ENCODE data around the gene SLC25A25.
"Not testable (repeated sequence)": the region's sequence is repeated elsewhere in the genome, so short reads cannot be mapped to it uniquely, and the experiment has no call there.

SLC25A25 gene

GRCh38 chr9:128067645-128068385 lies at the start of gene SLC25A25:
SLC25A25 (plus strand) TSS chr9:128068232; CDS start chr9:128068320, 88 bp downstream.
- DNase-seq (ENCODE audit: low spot score), result peak; percentile 99

GRCh38 chr9:128020692-128021091 lies 47.3 kb upstream of the SLC25A25 start:
- no peak for DNase-seq (ENCODE audit: low spot score)

- DNase-seq (ENCODE audit: low spot score), result no peak
These were observed 46.9 kb upstream of the SLC25A25 start for GRCh38 chr9:128021098-128021497.

- no peak for DNase-seq (ENCODE audit: low spot score)
These were observed 45.1 kb upstream of the SLC25A25 start for GRCh38 chr9:128022886-128023285.

- not testable (repeated sequence) for DNase-seq (ENCODE audit: low spot score)
These were observed 44.4 kb upstream of the SLC25A25 start for GRCh38 chr9:128023671-128024070.

- no peak for DNase-seq (ENCODE audit: low spot score)
These were observed 43.2 kb upstream of the SLC25A25 start for GRCh38 chr9:128024761-128025308.

- no peak for DNase-seq (ENCODE audit: low spot score)
These were observed 42.3 kb upstream of the SLC25A25 start for GRCh38 chr9:128025736-128026135.

- DNase-seq (ENCODE audit: low spot score), result no peak
These were observed 41.7 kb upstream of the SLC25A25 start for GRCh38 chr9:128026255-128026772.

GRCh38 chr9:128026773-128027541 lies 41.1 kb upstream of the SLC25A25 start:
- no peak for DNase-seq (ENCODE audit: low spot score)

- no peak for DNase-seq (ENCODE audit: low spot score)
These were observed 40.3 kb upstream of the SLC25A25 start for GRCh38 chr9:128027705-128028104.

- DNase-seq (ENCODE audit: low spot score), result no peak
These were observed 34.4 kb upstream of the SLC25A25 start for GRCh38 chr9:128033609-128034008.

- peak; percentile 81 for DNase-seq (ENCODE audit: low spot score)
These were observed 33.0 kb upstream of the SLC25A25 start for GRCh38 chr9:128034821-128035652.

GRCh38 chr9:128036522-128036921 lies 31.5 kb upstream of the SLC25A25 start:
- not testable (repeated sequence) for DNase-seq (ENCODE audit: low spot score)

GRCh38 chr9:128040783-128041182 lies 27.2 kb upstream of the SLC25A25 start:
- not testable (repeated sequence) for DNase-seq (ENCODE audit: low spot score)

- no peak for DNase-seq (ENCODE audit: low spot score)
These were observed 26.0 kb upstream of the SLC25A25 start for GRCh38 chr9:128042043-128042442.

- no peak for DNase-seq (ENCODE audit: low spot score)
These were observed 24.6 kb upstream of the SLC25A25 start for GRCh38 chr9:128043467-128043868.

- DNase-seq (ENCODE audit: low spot score), result not testable (repeated sequence)
These were observed 22.6 kb upstream of the SLC25A25 start for GRCh38 chr9:128045409-128045808.

- DNase-seq (ENCODE audit: low spot score), result no peak
These were observed 22.2 kb upstream of the SLC25A25 start for GRCh38 chr9:128045831-128046230.

GRCh38 chr9:128047231-128047630 lies 20.8 kb upstream of the SLC25A25 start:
- no peak for DNase-seq (ENCODE audit: low spot score)

- no peak for DNase-seq (ENCODE audit: low spot score)
These were observed 19.4 kb upstream of the SLC25A25 start for GRCh38 chr9:128048663-128049062.

- DNase-seq (ENCODE audit: low spot score), result no peak
These were observed 18.2 kb upstream of the SLC25A25 start for GRCh38 chr9:128049843-128050242.

Data from hematopoietic multipotent progenitor cell treated with erythropoietin and hydrocortisone succinate and interleukin-3 and kit ligand, for 15 days (in vitro differentiated cells).